Caco-2 (cell line): Measurements from ENCODE around the gene ENAH. TPM values are rescaled to one million over a fixed set of nuclear protein-coding genes. Genes with fewer than 3 reads are reported as not detected.

Experiments
- Bru-seq: library from RNA; stranded (reverse); fragments of 400-500 nt; gene quantifications from one replicate; lab custom pipeline; 2021; lab: Mats Ljungman, UMichigan
- BruChase-seq, 2 experiments: library from RNA; stranded (reverse); fragments of 400-500 nt; gene quantifications; one replicate each; lab custom pipeline; 2021; lab: Mats Ljungman, UMichigan
- BruUV-seq: library from RNA; stranded (reverse); fragments of 400-500 nt; replicated peaks from 2 replicates; lab custom pipeline; 2021; lab: Mats Ljungman, UMichigan
- CTCF ChIA-PET: fragments of 300-600 bp; sonication (Branson Sonifier 250); formaldehyde crosslinking; loops from one replicate; lab custom pipeline; 2022; ENCODE audit warnings: antibody characterized with exemption; lab: Charles Lee
- POLR2A ChIA-PET: fragments of 300-600 bp; sonication (Branson Sonifier 250); formaldehyde crosslinking; loops from one replicate; lab custom pipeline; 2022; ENCODE audit warnings: antibody characterized with exemption; lab: Charles Lee
- DNase-seq, 2 experiments: peaks; one replicate each; pipeline versions ENCODE4 v3.0.0 to v3.0.0-alpha.2; 2020 to 2022
- H3K27me3 ChIP-seq: replicated peaks from 2 replicates; pipeline ENCODE4 v1.6.0; 2011; ENCODE audit warnings: low read length; ENCODE audit not compliant: control insufficient read depth, insufficient read depth
- H3K36me3 ChIP-seq: 2 replicates; pipeline ENCODE4 v1.5.1; 2011; ENCODE audit warnings: low read length; ENCODE audit not compliant: control insufficient read depth, insufficient read depth
- H3K4me1 ChIP-seq: fragments of 250-450 bp; sonication (Bioruptor Pico); 2 replicates; pipeline ENCODE4 v1.5.1; 2020; ENCODE audit warnings: mild to moderate bottlenecking
- H3K4me3 ChIP-seq: 2 replicates; pipeline ENCODE4 v1.5.1; 2011; ENCODE audit warnings: low read depth, mild to moderate bottlenecking, control low read depth, low read length
- H3K9me3 ChIP-seq: fragments of 250-450 bp; sonication (Bioruptor Pico); 2 replicates; pipeline ENCODE4 v1.5.1; 2020; ENCODE audit warnings: mild to moderate bottlenecking, moderate library complexity
- H3K27ac Mint-ChIP-seq: one replicate; pipeline ENCODE4 v1.8.0; 2022; ENCODE audit warnings: mixed read lengths; ENCODE audit not compliant: unreplicated experiment
- H3K27me3 Mint-ChIP-seq: one replicate; pipeline ENCODE4 v1.8.0; 2022; ENCODE audit warnings: mixed read lengths; ENCODE audit not compliant: insufficient read depth, unreplicated experiment
- H3K36me3 Mint-ChIP-seq: one replicate; pipeline ENCODE4 v1.8.0; 2022; ENCODE audit warnings: mild to moderate bottlenecking, mixed read lengths; ENCODE audit not compliant: insufficient read depth, unreplicated experiment
- H3K4me1 Mint-ChIP-seq: one replicate; pipeline ENCODE4 v1.8.0; 2022; ENCODE audit warnings: low read depth, mixed read lengths; ENCODE audit not compliant: unreplicated experiment
- H3K4me3 Mint-ChIP-seq: one replicate; pipeline ENCODE4 v1.8.0; 2022; ENCODE audit warnings: mild to moderate bottlenecking, moderate library complexity, mixed read lengths; ENCODE audit not compliant: unreplicated experiment
- H3K9me3 Mint-ChIP-seq: one replicate; pipeline ENCODE4 v1.8.0; 2022; ENCODE audit warnings: mixed read lengths; ENCODE audit not compliant: unreplicated experiment
- CTCF ChIP-seq, 2 experiments: fragments of 200-600 bp in 1 of 2; IDR thresholded peaks; 1 replicate in 1 of 2; 2 replicates in 1 of 2; pipeline versions ENCODE4 v1.5.1 to v1.8.0; 2011 to 2022; ENCODE audit warnings: antibody characterized with exemption in 1 of 2, control low read depth in 1 of 2, inconsistent platforms in 1 of 2, low read depth in 1 of 2, low read length in 1 of 2, mild to moderate bottlenecking in 1 of 2, moderate library complexity in 1 of 2; ENCODE audit not compliant: insufficient read depth in 1 of 2, severe bottlenecking in 1 of 2, unreplicated experiment in 1 of 2
- intact Hi-C: fragments of 100-400 bp; cut with micrococcal nuclease; formaldehyde crosslinking; loops from one replicate; pipeline ENCODE4 v1.10.0; 2022; ENCODE audit not compliant: unreplicated experiment
- long read RNA-seq: library from polyadenylated mRNA; stranded (forward); transcript quantifications from one replicate; pipeline ENCODE4 v2.0.0, GENCODE V29; 2022
- total RNA-seq: library from RNA; stranded (reverse); gene quantifications from 2 replicates; pipeline ENCODE4 v1.2.3, GENCODE V29; 2022

Gene ENAH
- total RNA-seq = 78.0 and 80.0 TPM in 2 replicates
- Bru-seq, nascent RNA = percentile 86 among the genes with signal in this experiment
- BruChase-seq, experiment 1, labeled RNA remaining after a 2-hour chase = percentile 84 among the genes with signal in this experiment
- BruChase-seq, experiment 2, labeled RNA remaining after a 6-hour chase = percentile 86 among the genes with signal in this experiment
- long read RNA-seq, full-length matches to known transcripts = 3 of 19 reads
- long read RNA-seq, partial matches to known transcripts = 4 of 19 reads
- long read RNA-seq, other reads (novel, unspliced or antisense) = 12 of 19 reads

GRCh38 chr1:225652729-225653462 is at the start of gene ENAH:
TSS of gene ENAH (minus strand) at chr1:225653123. CDS start at chr1:225652690, 433 bp downstream.
- TF ChIP-seq CTCF (IDR thresholded peaks at IDR 0.05; ENCODE audit: insufficient read depth in 1 of 2, low read depth in 1 of 2, low read length in 1 of 2, severe bottlenecking in 1 of 2, unreplicated experiment in 1 of 2) = no peak
- DNase-seq = peak; percentile 81 to 86
- H3K27ac Mint-ChIP-seq = peak within 1 kb of the TSS; percentile 96
- no peaks in the 10 kb centered on the region for H3K27me3 Mint-ChIP-seq
- BruUV-seq = no TSS peak
- Histone ChIP-seq H3K36me3 (no peaks in the 10 kb centered on the region), H3K27me3 (no peaks in the 10 kb centered on the region), H3K4me1 (peaks cover 13% of the 10 kb centered on the region), H3K4me3 (peak within 1 kb of the TSS; percentile 94), H3K9me3 (no peaks in the 10 kb centered on the region)
- peak within 1 kb of the TSS; percentile 99 for H3K4me3 Mint-ChIP-seq
- POLR2A ChIA-PET = interaction anchor here (1.2 to 1.8 kb wide), 2 partner anchors 119 to 125 kb away, joined by 4 to 5 read pairs; partner anchors contain the start of gene SRP9
- H3K4me1 Mint-ChIP-seq = peaks cover 24% of the 10 kb centered on the region
- intact Hi-C loops = loop anchor here (1.0 to 10.0 kb wide), 6 partner anchors 51 to 322 kb away; no protein-coding TSS in a partner anchor
- H3K36me3 Mint-ChIP-seq = peaks cover 8% of the 10 kb centered on the region
- H3K9me3 Mint-ChIP-seq = no peaks in the 10 kb centered on the region
- CTCF ChIA-PET = interaction anchor here (1.1 to 2.0 kb wide), 3 partner anchors 116 to 157 kb away, joined by 3 to 11 read pairs (median 3); partner anchors contain the start of gene EPHX1

- no peaks in the 10 kb centered on the region for H3K27me3 ChIP-seq
- H3K4me3 Mint-ChIP-seq = no peak overlapping the region
- H3K9me3 ChIP-seq = no peaks in the 10 kb centered on the region
- H3K36me3 ChIP-seq = no peaks in the 10 kb centered on the region
- ChIA-PET POLR2A (no interaction called here), CTCF (no interaction called here)
- H3K36me3 Mint-ChIP-seq = no peaks in the 10 kb centered on the region
- no peaks in the 10 kb centered on the region for H3K9me3 Mint-ChIP-seq
- H3K4me1 Mint-ChIP-seq = peaks cover 9% of the 10 kb centered on the region
- no peak for DNase-seq
- no peak for TF ChIP-seq CTCF (IDR thresholded peaks at IDR 0.05; ENCODE audit: insufficient read depth in 1 of 2, low read depth in 1 of 2, low read length in 1 of 2, severe bottlenecking in 1 of 2, unreplicated experiment in 1 of 2)
- no TSS peak for BruUV-seq
- peaks cover 12% of the 10 kb centered on the region; the same call in 1 of the 2 replicates for H3K4me1 ChIP-seq
- H3K4me3 ChIP-seq = no peak overlapping the region
- intact Hi-C loops = loop anchor here (5.0 kb wide), 1 partner anchor 61 kb away; no protein-coding TSS in a partner anchor
- no peak overlapping the region for H3K27ac Mint-ChIP-seq
- H3K27me3 Mint-ChIP-seq = no peaks in the 10 kb centered on the region
Observed at GRCh38 chr1:225700889-225701465, 48.1 kb upstream of the ENAH start.
